OCI-LY7 (cell line): Measurements from ENCODE around the gene NSMCE1. TPM values are rescaled to one million over a fixed set of nuclear protein-coding genes. Genes with fewer than 3 reads are reported as not detected.
"Not testable (repeated sequence)": the region's sequence is repeated elsewhere in the genome, so short reads cannot be mapped to it uniquely, and the experiment has no call there.

Experiments used
- BruUV-seq: library from RNA; stranded (reverse); fragments of 400-500 nt; replicated peaks from 2 replicates; lab custom pipeline; 2021; lab: Mats Ljungman, UMichigan
- CTCF ChIA-PET: fragments of 300-600 bp; sonication (Branson Sonifier 250); formaldehyde crosslinking; loops from one replicate; lab custom pipeline; 2022; ENCODE audit warnings: antibody characterized with exemption; ENCODE audit not compliant: unreplicated experiment; lab: Charles Lee
- POLR2A ChIA-PET: fragments of 300-600 bp; sonication (Branson Sonifier 250); formaldehyde crosslinking; loops from one replicate; lab custom pipeline; 2022; ENCODE audit warnings: antibody characterized with exemption; lab: Charles Lee
- DNase-seq: peaks from one replicate; pipeline ENCODE4 v3.0.0-alpha.2; 2015; ENCODE audit warnings: low spot score
- H2AFZ ChIP-seq: fragments of 200-600 bp; sonication (generic), shearing (Covaris generic); 2 replicates; pipeline ENCODE4 v1.6.1; 2014; ENCODE audit warnings: mild to moderate bottlenecking, antibody characterized with exemption, low read length, moderate library complexity
- H3K27ac ChIP-seq: fragments of 200-600 bp; sonication (generic); 2 replicates; pipeline ENCODE4 v1.5.1; 2014; ENCODE audit warnings: mixed run types, low read depth, mild to moderate bottlenecking, moderate library complexity, low read length, inconsistent platforms; ENCODE audit not compliant: poor library complexity, severe bottlenecking
- H3K36me3 ChIP-seq: fragments of 200-600 bp; sonication (generic); 2 replicates; pipeline ENCODE4 v1.6.1; 2014; ENCODE audit warnings: mild to moderate bottlenecking, antibody characterized with exemption, low read length, moderate library complexity, mixed read lengths; ENCODE audit not compliant: insufficient read depth
- H3K4me1 ChIP-seq: fragments of 200-600 bp; sonication (generic); 2 replicates; pipeline ENCODE4 v1.5.1; 2014; ENCODE audit warnings: mild to moderate bottlenecking, low read length; ENCODE audit not compliant: insufficient read depth, poor library complexity, severe bottlenecking
- H3K4me2 ChIP-seq: fragments of 200-600 bp; sonication (generic); 2 replicates; pipeline ENCODE4 v1.6.1; 2014; ENCODE audit warnings: mild to moderate bottlenecking, low read length
- H3K4me3 ChIP-seq: fragments of 200-600 bp; sonication (generic); 2 replicates; pipeline ENCODE4 v1.5.1; 2014; ENCODE audit warnings: mild to moderate bottlenecking, low read depth, low read length; ENCODE audit not compliant: poor library complexity, severe bottlenecking
- H3K79me2 ChIP-seq: fragments of 200-600 bp; sonication (generic); 2 replicates; pipeline ENCODE4 v1.6.1; 2016; ENCODE audit warnings: low read depth, mild to moderate bottlenecking, low read length, moderate library complexity, mixed read lengths; ENCODE audit not compliant: insufficient read depth
- H3K9me2 ChIP-seq: fragments of 200-600 bp; sonication (generic); 2 replicates; pipeline ENCODE4 v1.6.1; 2016; ENCODE audit warnings: mild to moderate bottlenecking, low read length, mixed read lengths; ENCODE audit not compliant: insufficient read depth
- H3K9me3 ChIP-seq: fragments of 200-600 bp; sonication (generic); 2 replicates; pipeline ENCODE4 v1.6.1; 2014; ENCODE audit warnings: mild to moderate bottlenecking, mixed run types, low read length, mixed read lengths
- H4K20me1 ChIP-seq: fragments of 200-600 bp; sonication (generic); 2 replicates; pipeline ENCODE4 v1.6.1; 2014; ENCODE audit warnings: mild to moderate bottlenecking, antibody characterized with exemption, low read length, moderate library complexity, mixed read lengths; ENCODE audit not compliant: insufficient read depth
- CTCF ChIP-seq: fragments of 200-600 bp; sonication (generic); conservative IDR thresholded peaks from 2 replicates; pipeline ENCODE4 v1.5.1; 2014; ENCODE audit warnings: mild to moderate bottlenecking, antibody characterized with exemption, low read length, moderate library complexity, mixed read lengths
- EZH2phosphoT487 ChIP-seq: fragments of 200-600 bp; sonication (generic); IDR thresholded peaks from 2 replicates; pipeline ENCODE4 v1.6.1; 2018; ENCODE audit warnings: low read depth, borderline replicate concordance, mild to moderate bottlenecking, mixed run types, antibody characterized with exemption, low read length, moderate library complexity, mixed read lengths
- intact Hi-C: fragments of 100-400 bp; cut with micrococcal nuclease; formaldehyde crosslinking; loops from one replicate; pipeline ENCODE4 v1.10.0; 2022; ENCODE audit not compliant: unreplicated experiment
- total RNA-seq, 2 experiments: library from RNA; depleted of rRNA in 1 of 2; stranded (reverse); fragments of >200 nt in 1 of 2; shearing (Covaris generic) in 1 of 2; gene quantifications; 2 replicates each; pipeline ENCODE4 v1.2.3, GENCODE V29; 2014 to 2022

Gene NSMCE1
- total RNA-seq, 2 experiments from 2014 or later: 51.1 to 84.0 TPM

- Histone ChIP-seq H4K20me1 (no peaks in the 10 kb centered on the region), H3K4me1 (peaks cover 61% of the 10 kb centered on the region), H3K4me3 (peak within 1 kb of the TSS; percentile 81), H3K79me2 (peaks cover 12% of the 10 kb centered on the region; the same call in 1 of the 2 replicates), H2AFZ (peak within 1 kb of the TSS; percentile 66; the same call in 1 of the 2 replicates), H3K9me2 (no peaks in the 10 kb centered on the region), H3K36me3 (no peaks in the 10 kb centered on the region), H3K4me2 (peak within 1 kb of the TSS; percentile 99), H3K9me3 (no peaks in the 10 kb centered on the region), H3K27ac (peak within 1 kb of the TSS; percentile 89)
- peak; percentile 100 for DNase-seq
- ChIA-PET CTCF (interaction anchor here (0.5 to 2.2 kb wide), 4 partner anchors 22 to 227 kb away, joined by 3 to 8 read pairs (median 5); no protein-coding TSS in a partner anchor), POLR2A (interaction anchor here (0.5 to 2.8 kb wide), 19 partner anchors 9 to 201 kb away, joined by 3 to 15 read pairs (median 4); no protein-coding TSS in a partner anchor)
- TF ChIP-seq EZH2phosphoT487 (no peak), CTCF (no peak)
- BruUV-seq: no TSS peak
- intact Hi-C loops: no loop called here
These were observed 64.9 kb downstream of the NSMCE1 start, which contains the start of gene KDM8 for GRCh38 chr16:27203507-27204311. KDM8 (plus strand) TSS chr16:27203526; CDS start chr16:27210124, 6,598 bp downstream.

- H3K4me1 ChIP-seq: peaks cover 64% of the 10 kb centered on the region
- DNase-seq: peak; percentile 94
- H4K20me1 ChIP-seq: no peaks in the 10 kb centered on the region
- H3K9me3 ChIP-seq: no peaks in the 10 kb centered on the region
- ChIA-PET POLR2A (interaction anchor here (0.6 to 2.8 kb wide), 16 partner anchors 10 to 202 kb away, joined by 3 to 15 read pairs (median 4); no protein-coding TSS in a partner anchor), CTCF (interaction anchor here (0.5 to 2.2 kb wide), 3 partner anchors 24 to 228 kb away, joined by 3 to 8 read pairs (median 7); no protein-coding TSS in a partner anchor)
- no peaks in the 10 kb centered on the region for H3K36me3 ChIP-seq
- H3K79me2 ChIP-seq: peaks cover 12% of the 10 kb centered on the region; the same call in 1 of the 2 replicates
- H3K9me2 ChIP-seq: no peaks in the 10 kb centered on the region
- TSS peak; percentile 92 for BruUV-seq
- H3K4me3 ChIP-seq: peak overlapping the region; percentile 81
- H2AFZ ChIP-seq: peak overlapping the region; percentile 66; the same call in 1 of the 2 replicates
- no peak for TF ChIP-seq EZH2phosphoT487
- TF ChIP-seq CTCF: no peak
- H3K27ac ChIP-seq: peak overlapping the region; percentile 89
- peak overlapping the region; percentile 86 for H3K4me2 ChIP-seq
- intact Hi-C loops: no loop called here
These were observed 65.6 kb downstream of the NSMCE1 start for GRCh38 chr16:27202923-27203506.

GRCh38 chr16:27200914-27201313 is 67.7 kb downstream of the NSMCE1 start:
- H4K20me1 ChIP-seq, POLR2A ChIA-PET, H3K9me2 ChIP-seq, H3K27ac ChIP-seq, H3K4me3 ChIP-seq, BruUV-seq, DNase-seq, H3K4me2 ChIP-seq, CTCF ChIA-PET, intact Hi-C loops, H3K36me3 ChIP-seq, H2AFZ ChIP-seq, H3K9me3 ChIP-seq: not testable (repeated sequence)
- Histone ChIP-seq H3K4me1 (peaks cover 52% of the 10 kb centered on the region), H3K79me2 (peaks cover 12% of the 10 kb centered on the region; the same call in 1 of the 2 replicates)
